GM19452 (cell line): ENCODE measurements around the gene PRDM16.
"Not testable (repeated sequence)": the region's sequence is repeated elsewhere in the genome, so short reads cannot be mapped to it uniquely, and the experiment has no call there.

Source experiments
- ATAC-seq: cut with Tn5 transposase; IDR thresholded peaks from one replicate; pipeline ENCODE4 v1.9.1; 2021; ENCODE audit not compliant: unreplicated experiment

PRDM16 gene

GRCh38 chr1:3271866-3272265 lies 202.9 kb downstream of the PRDM16 start:
- no peak for ATAC-seq

- no peak for ATAC-seq
These were observed 203.5 kb downstream of the PRDM16 start for GRCh38 chr1:3272321-3273045.

GRCh38 chr1:3273447-3273846 lies 204.4 kb downstream of the PRDM16 start:
- ATAC-seq = no peak

DNA sequence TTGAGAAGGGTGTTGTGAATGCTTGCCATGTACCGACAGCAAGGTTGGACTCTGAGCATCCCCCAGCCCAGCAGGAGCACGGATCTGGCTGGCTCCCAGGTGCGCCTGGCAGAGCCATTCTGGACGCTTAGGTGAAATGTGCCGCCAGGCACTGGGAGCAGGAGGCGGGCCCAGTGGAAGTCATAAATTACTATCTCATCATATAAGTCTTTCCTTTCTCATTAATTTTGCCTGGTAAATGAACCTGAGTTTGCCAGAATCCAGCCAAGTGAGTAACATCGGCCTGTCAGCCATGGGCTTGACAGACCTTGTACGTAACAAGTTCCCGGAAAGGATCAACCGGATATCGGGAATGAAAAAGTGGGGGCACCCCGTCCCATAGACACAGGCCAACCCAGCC lies 206.0 kb downstream of the PRDM16 start:
- no peak for ATAC-seq

- no peak for ATAC-seq
These were observed 206.7 kb downstream of the PRDM16 start for GRCh38 chr1:3275471-3276340.

GRCh38 chr1:3276341-3276800 lies 207.4 kb downstream of the PRDM16 start:
- no peak for ATAC-seq

DNA sequence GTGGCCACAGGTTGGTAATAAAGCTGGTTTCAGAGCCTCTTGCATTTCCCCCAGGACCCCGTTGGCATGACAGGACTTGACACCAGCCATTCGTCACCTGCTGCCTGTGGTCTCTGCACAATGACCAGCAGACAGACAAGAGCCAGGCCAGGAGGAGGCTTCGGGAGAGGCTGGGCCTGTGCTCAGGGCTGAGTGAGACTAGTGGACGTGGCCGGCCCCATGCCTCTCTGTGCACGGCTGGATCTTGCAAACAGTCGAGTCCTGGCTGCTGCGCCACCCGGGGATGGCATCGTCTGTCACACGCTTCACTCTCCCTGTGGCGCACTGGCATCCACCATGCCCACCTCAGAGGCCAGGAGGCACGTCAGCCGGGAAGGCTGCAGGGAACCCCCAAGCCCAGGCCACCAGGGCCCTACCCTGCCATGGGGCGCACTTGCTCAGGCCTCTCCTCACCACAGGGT lies 208.0 kb downstream of the PRDM16 start:
- no peak for ATAC-seq

- no peak for ATAC-seq
These were observed 208.6 kb downstream of the PRDM16 start for GRCh38 chr1:3277623-3278022.

- no peak for ATAC-seq
These were observed 209.6 kb downstream of the PRDM16 start for GRCh38 chr1:3278416-3279181.

- no peak for ATAC-seq
These were observed 210.1 kb downstream of the PRDM16 start for GRCh38 chr1:3279182-3279470.

GRCh38 chr1:3281735-3282134 lies 212.7 kb downstream of the PRDM16 start:
- ATAC-seq = no peak

DNA sequence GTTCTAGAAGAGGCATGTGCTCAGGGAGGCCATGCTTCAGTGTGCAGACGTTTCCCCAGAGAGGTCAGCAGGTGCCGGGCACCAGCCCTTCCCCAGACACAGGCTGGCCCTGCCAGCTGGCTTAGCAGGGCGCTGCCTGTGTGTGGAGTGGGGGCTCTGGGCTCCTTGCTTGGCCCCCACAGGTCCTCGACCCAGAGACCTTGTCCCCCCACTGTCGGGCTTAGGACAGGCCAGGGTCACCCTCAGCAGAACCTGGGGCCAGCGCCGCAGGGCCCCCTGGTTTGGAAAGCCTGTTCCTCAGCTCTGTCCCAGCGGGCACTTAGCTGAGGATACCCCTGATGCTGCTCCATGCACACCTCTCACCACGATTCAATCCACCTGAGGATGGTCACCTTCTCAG lies 213.2 kb downstream of the PRDM16 start:
- no peak for ATAC-seq

GRCh38 chr1:3282656-3283430 lies 213.8 kb downstream of the PRDM16 start:
- no peak for ATAC-seq

DNA sequence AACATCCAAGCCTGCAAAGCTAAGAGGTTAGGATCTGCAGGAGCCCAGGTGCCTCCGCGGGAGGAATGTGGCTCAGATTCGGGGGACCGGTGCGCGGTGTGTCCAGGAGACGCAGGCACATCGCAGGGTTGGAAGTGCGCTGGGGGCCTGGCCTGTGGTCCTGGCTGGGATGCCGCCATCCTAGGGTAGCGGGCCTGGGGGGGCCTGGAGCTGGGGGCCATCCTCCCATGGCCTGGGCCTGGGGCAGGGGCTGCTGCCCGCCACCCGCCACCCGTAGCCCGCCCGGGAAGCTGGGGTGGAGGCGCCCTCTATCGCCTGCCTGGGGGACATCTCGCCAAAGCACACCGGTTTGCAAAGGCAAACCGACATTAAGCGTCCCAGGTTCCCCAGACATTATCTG lies 214.8 kb downstream of the PRDM16 start:
- no peak for ATAC-seq

- no peak for ATAC-seq
These were observed 215.7 kb downstream of the PRDM16 start for GRCh38 chr1:3284691-3285090.

DNA sequence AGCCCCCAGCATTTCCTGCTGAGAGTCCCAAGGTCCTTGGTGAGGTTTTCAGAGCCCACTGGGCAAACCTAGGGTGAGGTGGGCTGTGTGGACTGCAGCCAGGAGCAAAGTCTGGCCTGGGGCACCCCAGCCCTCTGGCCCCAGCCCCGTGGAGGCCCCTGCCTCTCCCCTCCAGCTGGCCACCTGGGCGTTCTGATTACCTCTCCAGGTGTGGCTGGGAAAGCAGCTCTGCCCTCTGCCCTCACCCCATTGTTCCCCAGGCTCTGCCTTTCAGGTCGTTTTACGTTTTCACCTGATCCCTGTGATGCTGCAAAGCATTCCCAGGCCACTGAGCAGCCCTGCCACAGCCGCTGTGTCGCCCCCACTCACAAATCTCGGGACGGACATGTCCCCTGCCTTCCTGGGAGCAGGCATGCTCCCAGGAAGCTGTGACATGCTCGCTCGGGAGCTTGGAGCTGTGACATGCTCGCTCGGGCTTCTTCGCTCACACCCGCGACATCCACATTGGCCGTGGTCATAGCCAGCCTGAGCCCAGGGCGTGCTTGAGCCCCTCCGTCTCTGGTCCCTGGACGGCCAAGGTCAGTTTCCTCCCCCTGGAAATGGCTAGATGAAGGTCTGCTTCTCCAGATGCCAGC lies 216.2 kb downstream of the PRDM16 start:
- no peak for ATAC-seq

GRCh38 chr1:3287095-3287494 lies 218.1 kb downstream of the PRDM16 start:
- ATAC-seq = not testable (repeated sequence)

DNA sequence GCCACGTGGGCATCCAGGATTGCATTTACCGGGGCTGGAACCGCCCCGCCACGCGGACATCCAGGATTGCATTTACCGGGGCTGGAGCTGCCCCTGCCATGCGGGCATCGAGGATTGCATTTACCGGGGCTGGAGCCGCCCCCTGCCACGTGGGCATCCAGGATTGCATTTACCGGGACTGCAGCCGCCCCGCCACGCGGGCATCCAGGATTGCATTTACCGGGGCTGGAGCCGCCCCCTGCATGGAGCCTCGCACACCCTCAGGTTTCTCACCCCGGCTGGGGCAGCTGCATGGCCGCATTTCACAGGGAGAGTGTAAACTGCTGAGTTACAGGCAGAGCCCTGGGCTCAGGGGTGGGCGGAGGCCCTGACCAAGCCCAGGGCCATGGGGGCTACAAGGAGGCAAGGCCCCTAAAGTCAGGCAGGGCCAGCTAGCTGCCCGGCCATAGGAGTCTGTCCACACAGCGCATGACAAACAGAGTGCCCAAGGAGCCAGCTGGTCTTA lies 218.7 kb downstream of the PRDM16 start:
- ATAC-seq = no peak

DNA sequence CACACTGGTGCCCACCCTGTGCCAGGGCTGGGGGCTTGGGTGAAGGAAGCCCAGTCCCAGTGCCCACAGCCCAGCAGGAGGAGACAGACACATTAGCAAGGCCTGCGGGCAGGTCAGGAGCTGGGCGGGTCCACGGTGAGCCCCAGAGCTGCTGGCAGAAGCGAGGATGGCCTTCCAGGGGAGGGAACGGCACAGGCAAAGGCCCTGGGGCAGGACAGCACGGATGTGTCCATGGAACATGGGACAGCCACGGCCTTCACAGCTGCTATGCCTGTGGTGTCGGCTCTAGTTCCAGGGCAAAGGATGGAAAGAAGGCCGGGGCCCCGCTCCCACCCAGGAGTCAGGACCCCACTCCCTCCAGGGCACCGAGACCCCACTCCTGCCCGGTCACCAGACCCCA lies 220.5 kb downstream of the PRDM16 start:
- no peak for ATAC-seq

- no peak for ATAC-seq
These were observed 221.4 kb downstream of the PRDM16 start for GRCh38 chr1:3290438-3290837.
